Keratinocyte (primary cell): ENCODE results near the gene CAMK2G. TPM values are rescaled to one million over a fixed set of nuclear protein-coding genes. Genes with fewer than 3 reads are reported as not detected.

ENCODE experiments used
- DNase-seq: peaks from one replicate; pipeline ENCODE4 v3.0.0-alpha.2; 2011; ENCODE audit warnings: low read depth, missing footprints, low spot score
- FAIRE-seq: peaks from 2 replicates; lab custom pipeline; 2011; peaks lifted over from hg19 to GRCh38; lab: Jason Lieb, UNC
- H2AFZ ChIP-seq: 2 replicates; pipeline ENCODE4 v1.6.0; 2012; ENCODE audit warnings: low read length, control low read depth, inconsistent platforms; ENCODE audit not compliant: control insufficient read depth
- H3K27ac ChIP-seq: 2 replicates; pipeline ENCODE4 v1.5.1; 2011; ENCODE audit warnings: low read length; ENCODE audit not compliant: control insufficient read depth, insufficient read depth
- H3K27me3 ChIP-seq: 3 replicates; pipeline ENCODE4 v1.6.0; 2011; ENCODE audit warnings: low read length; ENCODE audit not compliant: control insufficient read depth, insufficient read depth; ENCODE audit errors: extremely low read depth
- H3K36me3 ChIP-seq, 2 experiments: 2 replicates in 1 of 2; 3 replicates in 1 of 2; pipeline ENCODE4 v1.5.1; 2011; ENCODE audit warnings: low read length in 2 of 2, mild to moderate bottlenecking in 1 of 2; ENCODE audit not compliant: control insufficient read depth in 2 of 2, insufficient read depth in 2 of 2; ENCODE audit errors: extremely low read depth in 1 of 2
- H3K4me1 ChIP-seq: 3 replicates; pipeline ENCODE4 v1.5.1; 2011; ENCODE audit warnings: low read length; ENCODE audit not compliant: control insufficient read depth, insufficient read depth; ENCODE audit errors: extremely low read depth
- H3K4me2 ChIP-seq: 3 replicates; pipeline ENCODE4 v1.6.0; 2011; ENCODE audit warnings: low read depth, low read length; ENCODE audit not compliant: control insufficient read depth, insufficient read depth; ENCODE audit errors: extremely low read depth
- H3K4me3 ChIP-seq, 3 experiments: fragments of 200-600 bp in 1 of 3; sonication (generic) in 1 of 3; 2 replicates in 2 of 3; 3 replicates in 1 of 3; pipeline ENCODE4 v1.5.1; 2011 to 2016; ENCODE audit warnings: low read length in 3 of 3, mild to moderate bottlenecking in 3 of 3, control low read depth in 2 of 3, inconsistent platforms in 1 of 3, low read depth in 1 of 3, mixed read lengths in 1 of 3, mixed run types in 1 of 3, moderate library complexity in 1 of 3; ENCODE audit not compliant: control insufficient read depth in 2 of 3, insufficient read depth in 2 of 3; ENCODE audit errors: extremely low read depth in 1 of 3
- H3K79me2 ChIP-seq: 2 replicates; pipeline ENCODE4 v1.6.0; 2012; ENCODE audit warnings: low read length; ENCODE audit not compliant: control insufficient read depth, insufficient read depth
- H3K9ac ChIP-seq: 3 replicates; pipeline ENCODE4 v1.6.0; 2011; ENCODE audit warnings: low read length; ENCODE audit not compliant: control insufficient read depth, insufficient read depth; ENCODE audit errors: extremely low read depth
- H3K9me1 ChIP-seq: 3 replicates; pipeline ENCODE4 v1.6.0; 2011; ENCODE audit warnings: low read length; ENCODE audit not compliant: control insufficient read depth, insufficient read depth; ENCODE audit errors: extremely low read depth
- H3K9me3 ChIP-seq: 2 replicates; pipeline ENCODE4 v1.5.1; 2012; ENCODE audit warnings: low read depth, low read length; ENCODE audit not compliant: control insufficient read depth
- H4K20me1 ChIP-seq: 3 replicates; pipeline ENCODE4 v1.6.0; 2011; ENCODE audit warnings: low read length; ENCODE audit not compliant: control insufficient read depth, insufficient read depth; ENCODE audit errors: extremely low read depth
- CTCF ChIP-seq, 3 experiments: IDR thresholded peaks in 1 of 3; conservative IDR thresholded peaks in 1 of 3; optimal IDR thresholded peaks in 1 of 3; 2 replicates in 2 of 3; 3 replicates in 1 of 3; pipeline versions ENCODE3 to v1.5.1; 2011; ENCODE audit warnings: low read length in 3 of 3, mild to moderate bottlenecking in 3 of 3, moderate library complexity in 2 of 3, control low read depth in 1 of 3, inconsistent platforms in 1 of 3; ENCODE audit not compliant: insufficient read depth in 2 of 3; ENCODE audit errors: extremely low read depth in 1 of 3
- EZH2 ChIP-seq: IDR thresholded peaks from one replicate; pipeline ENCODE4 v1.6.1; 2012; ENCODE audit warnings: inconsistent platforms, mild to moderate bottlenecking, low read length, moderate library complexity
- dilution Hi-C: fragments of 300-500 bp; cut with MboI; formaldehyde crosslinking; loops from one replicate; pipeline ENCODE4 v1.7.0; 2020; ENCODE audit warnings: low sequenced_read_pairs; ENCODE audit not compliant: extremely low pct_ligation_motif_present
- polyA plus RNA-seq, 5 experiments: library from polyadenylated mRNA; depleted of rRNA in 3 of 5; stranded (reverse) in 3 of 5; stranded (forward) in 1 of 5; unstranded in 1 of 5; fragments of >200 nt; gene quantifications; 1 replicate in 1 of 5; 2 replicates in 3 of 5; 3 replicates in 1 of 5; pipeline versions ENCODE4 v1.2.1 to v1.2.3, GENCODE V29; 2011 to 2012; ENCODE audit warnings: missing spikeins in 2 of 5, low read depth in 1 of 5, low replicate concordance in 1 of 5

The CAMK2G gene
- polyA plus RNA-seq, 1 donor (not counting 4 experiments of a cell fraction or from before 2014, with no cell fraction given) = 17.6 TPM

- Histone ChIP-seq H2AFZ (no peak overlapping the region), H3K27me3 (no peaks in the 10 kb centered on the region), H3K9ac (no peak overlapping the region), H3K4me3 (peak overlapping the region; percentile 52 to 70 (median 64)), H3K9me3 (no peaks in the 10 kb centered on the region), H3K27ac (no peak overlapping the region), H3K9me1 (peaks cover 3% of the 10 kb centered on the region), H3K36me3 (peaks cover 6 to 12% of the 10 kb centered on the region in 2 experiments), H4K20me1 (no peaks in the 10 kb centered on the region), H3K4me1 (peaks cover 26% of the 10 kb centered on the region), H3K4me2 (no peak overlapping the region), H3K79me2 (peaks cover 9% of the 10 kb centered on the region)
- no peak for FAIRE-seq
- dilution Hi-C loops = no loop called here
- DNase-seq = no peak
- TF ChIP-seq CTCF (optimal IDR thresholded peaks at IDR 0.05 in 1 of 3, IDR thresholded peaks at IDR 0.05 in 1 of 3, conservative IDR thresholded peaks at IDR 0.05 in 1 of 3; ENCODE audit: extremely low read depth in 1 of 3, insufficient read depth in 2 of 3, low read length in 3 of 3) (no peak), EZH2 (no peak)
These were observed 528 bp downstream of the CAMK2G start for GRCh38 chr10:73873838-73874215.

DNA sequence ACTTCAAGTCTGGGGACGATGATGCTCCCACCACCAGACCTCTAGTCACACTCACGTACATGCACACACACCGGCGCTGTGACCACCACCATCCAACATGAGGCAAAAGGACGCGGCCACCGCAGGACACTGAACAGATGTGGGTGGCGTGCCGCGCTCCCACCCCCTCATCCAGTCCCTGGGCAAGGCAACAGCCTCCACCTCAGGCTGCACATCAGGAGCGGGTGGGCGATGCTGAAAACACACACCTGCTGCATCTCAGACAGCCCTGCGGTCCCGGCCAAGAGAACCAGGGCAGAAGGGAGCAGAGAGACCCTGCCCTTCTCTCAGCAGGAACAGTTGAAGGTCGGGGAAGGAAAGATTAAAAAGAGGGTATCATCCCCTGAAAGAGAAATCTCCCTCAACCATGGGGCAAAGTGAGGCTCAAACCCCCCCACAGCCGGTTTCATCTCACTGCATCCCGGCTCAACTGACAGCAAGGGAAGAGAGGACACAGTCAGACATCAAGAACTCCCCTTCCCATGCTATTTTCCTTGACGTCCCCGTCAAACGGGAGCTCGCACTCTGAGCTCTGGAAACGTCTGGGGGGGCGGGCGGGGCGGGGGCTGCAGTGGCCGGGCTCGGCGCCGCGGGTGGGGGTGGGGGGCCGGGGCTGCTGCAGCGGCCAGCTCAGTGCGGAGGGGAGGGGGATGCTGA is 1.1 kb downstream of the CAMK2G start:
- Histone ChIP-seq H3K9ac (no peak overlapping the region), H3K4me3 (peak overlapping the region; percentile 44 to 70 (median 51)), H3K79me2 (peaks cover 9% of the 10 kb centered on the region), H3K4me2 (peak overlapping the region; percentile 81), H2AFZ (no peak overlapping the region), H3K9me1 (peaks cover 3% of the 10 kb centered on the region), H3K4me1 (peaks cover 26% of the 10 kb centered on the region), H3K27me3 (no peaks in the 10 kb centered on the region), H3K9me3 (no peaks in the 10 kb centered on the region), H3K36me3 (peaks cover 8 to 15% of the 10 kb centered on the region in 2 experiments), H3K27ac (no peak overlapping the region), H4K20me1 (no peaks in the 10 kb centered on the region)
- dilution Hi-C loops = no loop called here
- DNase-seq (no peak), FAIRE-seq (no peak)
- TF ChIP-seq EZH2 (no peak), CTCF (optimal IDR thresholded peaks at IDR 0.05 in 1 of 3, IDR thresholded peaks at IDR 0.05 in 1 of 3, conservative IDR thresholded peaks at IDR 0.05 in 1 of 3; ENCODE audit: extremely low read depth in 1 of 3, insufficient read depth in 2 of 3, low read length in 3 of 3) (no peak)
